Body of pancreas (tissue), 4 donors: ENCODE results near the gene MAP1S.

Source experiments
- CTCF ChIP-seq, 7 experiments: fragments of 450-650 bp in 4 of 7; fragments of 200-600 bp in 3 of 7; sonication (generic) in 3 of 7; IDR thresholded peaks; one replicate each; pipeline ENCODE4 v1.5.1; 2016 to 2019; ENCODE audit warnings: antibody characterized with exemption in 7 of 7
- POLR2A ChIP-seq, 3 donors: fragments of 450-650 bp; IDR thresholded peaks; one replicate each; pipeline ENCODE4 v1.6.1; 2016; ENCODE audit warnings: antibody characterized with exemption in 3 of 3, mild to moderate bottlenecking in 2 of 3

- TF ChIP-seq CTCF (IDR thresholded peaks at IDR 0.05) (no peak), POLR2A (IDR thresholded peaks at IDR 0.05) (no peak)
Observed at GRCh38 chr19:17743874-17744580, 24.7 kb downstream of the MAP1S start.
